ENCODE measurements around the gene TOP2A. TPM values are rescaled to one million over a fixed set of nuclear protein-coding genes. Genes with fewer than 3 reads are reported as not detected.

TOP2A gene
- polyA plus RNA-seq, 4 donors, result 1.1 to 69.9 (median 20.3) TPM

DNA sequence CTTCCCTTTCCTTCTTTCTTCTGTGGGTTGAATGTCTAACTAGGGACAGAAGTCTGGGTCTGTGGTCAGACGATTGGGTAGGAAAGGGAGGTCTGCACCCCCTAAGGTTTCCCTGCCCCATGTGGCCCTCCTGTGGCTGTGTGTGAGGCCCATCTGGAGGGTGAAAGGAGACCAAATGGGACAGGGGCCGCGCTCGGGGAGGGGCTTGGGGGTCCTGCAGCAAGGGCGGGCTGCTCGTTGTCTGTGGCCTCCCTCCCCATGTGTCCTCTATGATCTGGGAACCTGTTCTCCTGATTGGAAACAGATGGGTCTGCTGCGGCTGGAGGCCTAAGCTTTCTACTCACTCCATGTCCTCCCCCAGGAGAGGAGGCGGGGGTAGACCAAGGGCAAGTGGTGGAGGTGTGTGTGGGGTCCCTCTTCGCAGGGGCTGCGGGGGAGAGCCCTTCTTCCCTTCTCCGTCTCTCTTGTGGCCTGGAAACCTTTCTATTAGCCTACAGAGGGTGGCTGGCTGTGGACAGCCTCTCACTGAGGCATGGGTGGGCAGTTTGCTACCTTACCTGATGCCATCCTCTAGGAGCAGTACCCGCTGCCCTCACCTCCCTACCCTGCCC, 44.1 kb upstream of the TOP2A start:
- peaks cover 0 to 25% (median 0%) of the 10 kb centered on the region in 3 donors for H3K4me1 ChIP-seq (ENCODE audit: control insufficient read depth in 3 of 3, insufficient read depth in 2 of 3, low read depth in 1 of 3, low read length in 2 of 3)
- H3K36me3 ChIP-seq (ENCODE audit: control insufficient read depth in 3 of 3, insufficient read depth in 2 of 3, low read depth in 1 of 3, low read length in 3 of 3), result peaks cover 0 to 9% (median 0%) of the 10 kb centered on the region in 3 donors
- FAIRE-seq, result no peak
- H3K4me3 ChIP-seq (ENCODE audit: low read depth in 1 of 3, low read length in 3 of 3), result no peak overlapping the region
- 69 to 82% (median 75%) methylated on average over 12 of the region's 12 CpGs for WGBS, 3 donors
- peak overlapping the region in 1 of 3 donors; percentile 39 for H3K27ac ChIP-seq (ENCODE audit: low read depth in 1 of 3, low read length in 2 of 3)
- H3K9me3 ChIP-seq (ENCODE audit: control insufficient read depth in 2 of 2, insufficient read depth in 1 of 2, low read depth in 1 of 2, low read length in 1 of 2), result no peaks in the 10 kb centered on the region
- no peak for DNase-seq
- peaks cover 0 to 6% (median 0%) of the 10 kb centered on the region in 3 donors for H3K27me3 ChIP-seq (ENCODE audit: control insufficient read depth in 3 of 3, insufficient read depth in 3 of 3, low read length in 3 of 3)

DNA sequence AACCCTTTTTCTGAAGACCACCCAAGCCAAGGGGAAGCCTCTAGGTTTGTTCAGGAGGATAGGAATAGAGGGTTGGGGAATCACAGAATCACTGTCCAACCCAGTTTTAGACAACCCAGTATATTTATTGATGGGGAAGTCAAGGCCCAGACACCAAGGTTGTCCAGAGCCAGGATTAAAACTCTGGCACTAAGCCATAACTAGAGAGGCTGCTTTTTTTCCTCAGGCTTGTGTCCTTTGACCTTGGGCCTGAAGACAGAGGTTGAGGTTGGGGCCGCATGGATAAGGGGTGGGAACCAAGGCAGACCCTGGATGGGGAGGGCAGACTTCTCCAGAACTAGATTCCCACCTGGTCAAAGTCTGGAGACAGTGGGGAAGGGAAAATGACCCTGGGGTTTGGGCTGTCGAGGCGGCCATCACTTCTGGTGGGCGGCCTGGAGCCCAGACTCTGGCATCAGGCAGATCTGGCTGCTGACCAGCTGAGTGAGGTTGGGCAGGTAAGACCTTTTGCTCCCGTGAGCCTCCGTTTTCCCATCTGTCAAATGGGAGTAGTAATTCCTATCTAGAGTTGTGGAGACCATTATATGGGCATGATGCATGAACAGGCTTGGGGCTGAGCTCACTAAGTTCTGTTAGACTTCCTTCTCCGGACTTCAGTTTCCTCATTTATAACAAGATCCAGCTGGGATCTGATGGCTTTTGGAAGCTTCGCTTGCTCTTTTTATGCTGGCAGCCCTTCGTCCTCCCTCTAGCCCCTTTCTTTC, 43.5 kb upstream of the TOP2A start:
- H3K4me3 ChIP-seq (ENCODE audit: low read depth in 1 of 3, low read length in 3 of 3), result no peak overlapping the region
- no peaks in the 10 kb centered on the region for H3K9me3 ChIP-seq (ENCODE audit: control insufficient read depth in 2 of 2, insufficient read depth in 1 of 2, low read depth in 1 of 2, low read length in 1 of 2)
- FAIRE-seq (no peak), DNase-seq (no peak)
- H3K36me3 ChIP-seq (ENCODE audit: control insufficient read depth in 3 of 3, insufficient read depth in 2 of 3, low read depth in 1 of 3, low read length in 3 of 3), result peaks cover 0 to 14% (median 0%) of the 10 kb centered on the region in 3 donors
- H3K4me1 ChIP-seq (ENCODE audit: control insufficient read depth in 3 of 3, insufficient read depth in 2 of 3, low read depth in 1 of 3, low read length in 2 of 3), result peaks cover 0 to 25% (median 0%) of the 10 kb centered on the region in 3 donors
- peaks cover 0 to 6% (median 0%) of the 10 kb centered on the region in 3 donors for H3K27me3 ChIP-seq (ENCODE audit: control insufficient read depth in 3 of 3, insufficient read depth in 3 of 3, low read length in 3 of 3)
- 69 to 82% (median 74%) methylated on average over 9 of the region's 9 CpGs for WGBS, 3 donors
- H3K27ac ChIP-seq (ENCODE audit: low read depth in 1 of 3, low read length in 2 of 3), result peak overlapping the region in 1 of 3 donors; percentile 39

DNA sequence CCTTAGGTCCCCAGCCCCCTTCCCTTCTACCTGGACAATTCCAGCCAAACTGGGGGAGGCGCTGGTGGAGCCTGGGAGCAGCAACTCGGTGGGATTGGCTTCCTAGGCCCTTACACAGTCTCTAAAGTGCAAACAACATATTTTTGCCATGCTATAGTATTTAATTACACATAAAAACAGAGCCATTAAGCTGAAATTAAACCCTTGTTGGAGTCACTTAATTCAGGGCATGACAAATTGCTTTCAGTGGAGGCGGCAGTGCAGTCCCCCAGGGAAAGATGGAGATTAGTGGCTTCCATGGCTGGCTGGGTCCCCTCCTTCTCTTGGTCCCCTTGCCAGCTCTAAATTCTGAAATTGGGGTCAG, 42.9 kb upstream of the TOP2A start:
- no peak overlapping the region for H3K27ac ChIP-seq (ENCODE audit: low read depth in 1 of 3, low read length in 2 of 3)
- no peak for FAIRE-seq
- WGBS, 3 donors, result 74 to 92% (median 75%) methylated on average over 3 of the region's 3 CpGs
- peaks cover 0 to 16% (median 0%) of the 10 kb centered on the region in 3 donors for H3K36me3 ChIP-seq (ENCODE audit: control insufficient read depth in 3 of 3, insufficient read depth in 2 of 3, low read depth in 1 of 3, low read length in 3 of 3)
- H3K9me3 ChIP-seq (ENCODE audit: control insufficient read depth in 2 of 2, insufficient read depth in 1 of 2, low read depth in 1 of 2, low read length in 1 of 2), result no peaks in the 10 kb centered on the region
- DNase-seq, result no peak
- no peak overlapping the region for H3K4me3 ChIP-seq (ENCODE audit: low read depth in 1 of 3, low read length in 3 of 3)
- H3K27me3 ChIP-seq (ENCODE audit: control insufficient read depth in 3 of 3, insufficient read depth in 3 of 3, low read length in 3 of 3), result peaks cover 0 to 6% (median 0%) of the 10 kb centered on the region in 3 donors
- H3K4me1 ChIP-seq (ENCODE audit: control insufficient read depth in 3 of 3, insufficient read depth in 2 of 3, low read depth in 1 of 3, low read length in 2 of 3), result peaks cover 0 to 25% (median 0%) of the 10 kb centered on the region in 3 donors

DNA sequence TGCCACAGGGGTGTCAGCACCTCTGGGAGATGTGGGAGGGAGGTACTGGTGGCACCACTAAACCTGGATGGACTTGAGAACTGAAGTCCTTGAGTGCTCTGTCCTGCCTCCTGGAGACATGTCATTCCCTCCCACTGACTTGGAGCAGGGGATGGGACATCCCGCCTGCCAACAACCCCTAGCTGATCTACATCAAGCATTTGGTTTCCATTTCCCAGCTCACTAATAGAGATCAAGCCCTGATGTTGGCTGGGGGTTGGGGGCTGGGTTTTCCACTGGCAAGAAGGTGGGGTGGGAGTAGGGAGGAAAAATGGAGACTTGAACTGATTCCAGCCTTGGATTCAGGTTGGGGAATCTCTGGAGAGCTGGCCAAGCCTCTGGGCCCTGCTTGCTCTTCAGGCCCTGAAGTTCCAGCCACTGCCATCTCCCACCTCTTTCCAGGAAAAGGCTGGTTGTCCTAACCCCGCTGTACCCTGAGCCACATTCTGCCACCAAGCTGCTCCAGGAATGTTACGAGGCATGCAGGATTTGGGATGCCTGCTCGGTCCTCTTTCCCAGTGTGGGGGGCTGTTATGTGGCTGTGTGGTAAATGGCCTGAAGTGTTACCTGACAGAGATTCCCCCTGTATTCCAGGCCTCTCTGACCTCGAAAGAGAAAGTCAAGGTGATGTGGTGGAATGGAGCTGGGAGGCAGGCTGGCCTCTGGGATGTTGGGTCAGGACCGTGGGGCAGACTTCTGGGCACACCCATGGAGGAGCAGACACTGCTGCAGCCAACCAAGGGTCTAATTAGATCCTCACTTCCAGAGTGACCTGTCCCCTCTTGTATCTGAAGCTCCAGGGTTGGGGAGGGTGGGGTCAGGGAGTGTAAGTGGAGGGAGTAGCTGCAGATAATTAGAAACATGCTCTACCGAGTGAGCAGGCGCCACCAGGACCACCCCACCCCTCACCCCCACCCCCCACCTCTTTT, 42.2 kb upstream of the TOP2A start:
- DNase-seq, result no peak
- no peak overlapping the region for H3K27ac ChIP-seq (ENCODE audit: low read depth in 1 of 3, low read length in 2 of 3)
- peaks cover 0 to 25% (median 0%) of the 10 kb centered on the region in 3 donors for H3K4me1 ChIP-seq (ENCODE audit: control insufficient read depth in 3 of 3, insufficient read depth in 2 of 3, low read depth in 1 of 3, low read length in 2 of 3)
- H3K36me3 ChIP-seq (ENCODE audit: control insufficient read depth in 3 of 3, insufficient read depth in 2 of 3, low read depth in 1 of 3, low read length in 3 of 3), result peaks cover 0 to 16% (median 0%) of the 10 kb centered on the region in 3 donors
- WGBS, 3 donors, result 69 to 81% (median 78%) methylated on average over 8 of the region's 8 CpGs
- H3K9me3 ChIP-seq (ENCODE audit: control insufficient read depth in 2 of 2, insufficient read depth in 1 of 2, low read depth in 1 of 2, low read length in 1 of 2), result no peaks in the 10 kb centered on the region
- no peak overlapping the region for H3K4me3 ChIP-seq (ENCODE audit: low read depth in 1 of 3, low read length in 3 of 3)
- peaks cover 0 to 6% (median 0%) of the 10 kb centered on the region in 3 donors for H3K27me3 ChIP-seq (ENCODE audit: control insufficient read depth in 3 of 3, insufficient read depth in 3 of 3, low read length in 3 of 3)
- FAIRE-seq, result no peak

DNA sequence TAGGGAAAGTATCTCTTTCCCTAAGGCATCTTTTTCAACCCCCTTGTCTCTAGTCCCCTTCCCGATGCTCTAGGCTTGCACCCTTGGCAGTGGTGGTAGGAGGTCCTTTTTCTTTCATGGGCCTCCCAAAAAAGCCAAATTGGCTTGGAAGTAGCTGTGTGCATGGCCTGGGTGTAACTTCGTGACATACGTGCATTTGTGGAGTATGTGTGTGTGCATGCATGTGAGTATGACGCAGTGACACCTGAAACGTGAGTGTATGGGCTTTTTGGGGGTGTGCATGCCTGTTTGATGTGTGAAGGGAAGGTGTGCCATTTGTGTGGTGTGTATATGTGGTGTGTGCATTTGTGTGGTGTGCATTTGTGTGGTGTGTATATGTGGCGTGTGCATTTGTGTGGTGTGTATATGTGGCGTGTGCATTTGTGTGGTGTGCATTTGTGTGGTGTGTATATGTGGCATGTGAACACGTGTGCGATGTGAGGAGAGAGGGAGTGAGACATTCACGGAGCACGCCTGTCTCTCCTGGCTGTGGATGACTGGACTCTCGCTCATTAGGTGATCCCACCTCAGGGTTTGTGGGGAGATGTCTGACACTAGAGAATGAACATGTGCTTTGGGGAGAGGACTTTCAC, 41.3 kb upstream of the TOP2A start:
- no peak for DNase-seq

DNA sequence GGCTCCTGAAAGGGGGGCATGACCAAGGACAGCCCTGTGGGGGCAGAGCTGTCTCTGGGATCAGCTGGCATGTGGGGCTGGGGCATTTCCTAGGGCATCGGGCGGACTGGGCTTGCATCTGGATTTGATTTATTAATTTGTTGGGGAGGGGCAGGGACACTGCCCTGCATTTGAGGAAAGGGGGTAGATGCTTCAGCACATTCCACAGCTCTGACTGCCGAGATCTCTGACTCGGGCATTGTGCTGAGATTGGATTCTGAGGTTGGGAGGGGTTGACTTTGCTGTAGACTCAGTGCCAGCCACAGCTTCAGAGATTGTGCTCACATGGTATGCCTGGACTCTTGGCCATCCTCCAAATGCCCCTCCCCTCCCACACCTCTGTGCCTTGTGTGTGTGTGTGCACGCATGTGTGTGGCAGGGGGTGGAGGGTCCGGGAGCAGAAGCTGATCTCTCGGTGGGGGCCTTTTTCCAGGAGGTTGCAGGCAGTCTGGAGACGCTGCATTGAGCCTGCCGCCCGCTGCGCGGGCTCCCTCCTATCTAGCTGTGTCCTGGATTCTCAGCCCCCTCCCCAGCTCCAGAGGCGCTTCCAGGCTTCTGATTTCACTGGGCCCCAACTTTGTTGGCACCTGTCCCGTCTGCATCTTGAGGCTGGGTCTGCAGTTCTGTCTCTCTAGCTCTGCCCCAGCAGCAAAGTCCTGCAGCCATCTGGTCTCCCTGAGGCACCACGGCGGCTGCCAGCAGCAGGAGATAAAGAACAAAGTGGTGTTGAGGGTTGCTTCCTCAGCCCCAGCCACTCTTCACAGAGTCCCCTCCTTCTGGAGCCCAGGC, 40.5 kb upstream of the TOP2A start:
- Histone ChIP-seq H3K9me3 (ENCODE audit: control insufficient read depth in 2 of 2, insufficient read depth in 1 of 2, low read depth in 1 of 2, low read length in 1 of 2) (no peaks in the 10 kb centered on the region), H3K27me3 (ENCODE audit: control insufficient read depth in 3 of 3, insufficient read depth in 3 of 3, low read length in 3 of 3) (peaks cover 0 to 6% (median 0%) of the 10 kb centered on the region in 3 donors), H3K27ac (ENCODE audit: low read depth in 1 of 3, low read length in 2 of 3) (peak overlapping the region in 2 of 3 donors; percentile 6 to 24), H3K36me3 (ENCODE audit: control insufficient read depth in 3 of 3, insufficient read depth in 2 of 3, low read depth in 1 of 3, low read length in 3 of 3) (peaks cover 0 to 32% (median 2%) of the 10 kb centered on the region in 3 donors), H3K4me3 (ENCODE audit: low read depth in 1 of 3, low read length in 3 of 3) (no peak overlapping the region), H3K4me1 (ENCODE audit: control insufficient read depth in 3 of 3, insufficient read depth in 2 of 3, low read depth in 1 of 3, low read length in 2 of 3) (peaks cover 0 to 25% (median 0%) of the 10 kb centered on the region in 3 donors)
- DNase-seq, result peak; percentile 52 to 74
- no peak for FAIRE-seq
- WGBS, 3 donors, result 19 to 44% (median 36%) methylated on average over 16 of the region's 16 CpGs

More for the DNA sequence above, 41.3 kb upstream of the TOP2A start:
- H3K4me1 ChIP-seq (ENCODE audit: control insufficient read depth in 3 of 3, insufficient read depth in 2 of 3, low read depth in 1 of 3, low read length in 2 of 3), result peaks cover 0 to 25% (median 0%) of the 10 kb centered on the region in 3 donors
- H3K27me3 ChIP-seq (ENCODE audit: control insufficient read depth in 3 of 3, insufficient read depth in 3 of 3, low read length in 3 of 3), result peaks cover 0 to 6% (median 0%) of the 10 kb centered on the region in 3 donors
- H3K36me3 ChIP-seq (ENCODE audit: control insufficient read depth in 3 of 3, insufficient read depth in 2 of 3, low read depth in 1 of 3, low read length in 3 of 3), result peaks cover 0 to 24% (median 2%) of the 10 kb centered on the region in 3 donors
- FAIRE-seq, result no peak
- peak overlapping the region in 1 of 3 donors; percentile 6 for H3K27ac ChIP-seq (ENCODE audit: low read depth in 1 of 3, low read length in 2 of 3)
- WGBS, 3 donors, result 87 to 89% (median 87%) methylated on average over 12 of the region's 12 CpGs
- no peak overlapping the region for H3K4me3 ChIP-seq (ENCODE audit: low read depth in 1 of 3, low read length in 3 of 3)
- H3K9me3 ChIP-seq (ENCODE audit: control insufficient read depth in 2 of 2, insufficient read depth in 1 of 2, low read depth in 1 of 2, low read length in 1 of 2), result no peaks in the 10 kb centered on the region

DNA sequence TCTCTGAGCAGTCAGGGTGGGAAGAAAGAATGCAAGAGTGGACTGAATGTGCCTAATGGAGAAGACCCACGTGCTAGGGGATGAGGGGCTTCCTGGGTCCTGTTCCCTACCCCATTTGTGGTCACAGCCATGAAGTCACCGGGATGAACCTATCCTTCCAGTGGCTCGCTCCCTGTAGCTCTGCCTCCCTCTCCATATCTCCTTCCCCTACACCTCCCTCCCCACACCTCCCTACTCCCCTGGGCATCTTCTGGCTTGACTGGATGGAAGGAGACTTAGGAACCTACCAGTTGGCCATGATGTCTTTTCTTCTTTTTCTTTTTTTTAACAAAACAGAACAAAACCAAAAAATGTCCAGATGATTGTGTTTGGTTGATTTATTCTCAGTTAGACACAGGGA, 39.7 kb upstream of the TOP2A start:
- H3K27ac ChIP-seq (ENCODE audit: low read depth in 1 of 3, low read length in 2 of 3), result peak overlapping the region in 1 of 3 donors; percentile 24
- H3K36me3 ChIP-seq (ENCODE audit: control insufficient read depth in 3 of 3, insufficient read depth in 2 of 3, low read depth in 1 of 3, low read length in 3 of 3), result peaks cover 0 to 39% (median 2%) of the 10 kb centered on the region in 3 donors
- 80 to 100% (median 90%) methylated on average over 3 of the region's 3 CpGs for WGBS, 3 donors

More for the DNA sequence above, 39.7 kb upstream of the TOP2A start:
- no peak for DNase-seq
- H3K4me3 ChIP-seq (ENCODE audit: low read depth in 1 of 3, low read length in 3 of 3), result no peak overlapping the region
- H3K27me3 ChIP-seq (ENCODE audit: control insufficient read depth in 3 of 3, insufficient read depth in 3 of 3, low read length in 3 of 3), result peaks cover 0 to 6% (median 0%) of the 10 kb centered on the region in 3 donors
- FAIRE-seq, result no peak
- no peaks in the 10 kb centered on the region for H3K9me3 ChIP-seq (ENCODE audit: control insufficient read depth in 2 of 2, insufficient read depth in 1 of 2, low read depth in 1 of 2, low read length in 1 of 2)
- peaks cover 0 to 20% (median 0%) of the 10 kb centered on the region in 3 donors for H3K4me1 ChIP-seq (ENCODE audit: control insufficient read depth in 3 of 3, insufficient read depth in 2 of 3, low read depth in 1 of 3, low read length in 2 of 3)

All from small intestine (tissue), 7 donors.